RWPE1 (cell line): ENCODE measurements around the gene PHF13.

Experiments used
- CTCF ChIA-PET: fragments of 350-600 bp; sonication (Branson Sonifier 250); formaldehyde crosslinking; extraction: SDS; loops from one replicate; lab custom pipeline; 2021; lab: Yijun Ruan, JAX
- POLR2A ChIA-PET: fragments of 400-600 bp; formaldehyde crosslinking; extraction: SDS; loops from one replicate; lab custom pipeline; 2020; ENCODE audit warnings: antibody characterized with exemption; ENCODE audit not compliant: low non-redundant PET; lab: Yijun Ruan, JAX
- DNase-seq: peaks from one replicate; pipeline ENCODE4 v3.0.0; 2012; ENCODE audit warnings: low spot score
- H3K27ac ChIP-seq: fragments of 450-650 bp; 2 replicates; pipeline ENCODE4 v1.5.1; 2017
- TF ChIP-seq, protein P1 (sequence below): fragments of 450-650 bp; conservative IDR thresholded peaks from 2 replicates; pipeline ENCODE4 v1.5.1; 2017; ENCODE audit warnings: low read depth, mild to moderate bottlenecking

The PHF13 gene

DNA sequence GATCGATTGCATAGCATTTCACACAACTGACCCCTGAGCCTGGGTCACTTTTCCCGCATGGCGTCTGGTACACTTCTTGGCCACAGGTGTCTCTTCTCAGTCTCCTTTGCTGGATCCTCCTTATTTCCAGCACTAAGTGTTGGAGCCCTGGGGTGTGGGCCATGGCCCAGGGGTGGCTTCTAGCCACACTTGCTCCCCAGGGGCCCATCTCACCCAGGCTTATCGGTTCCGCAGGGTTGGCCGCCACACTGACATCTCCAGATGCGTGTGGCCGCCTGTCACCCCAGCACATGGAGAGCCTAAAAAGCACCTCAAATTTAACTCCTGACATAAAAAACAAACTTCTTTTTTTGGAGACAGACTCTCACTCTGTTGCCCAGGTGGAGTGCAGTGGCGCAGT is 13.5 kb downstream of the PHF13 start:
- ChIA-PET CTCF (no interaction called here), POLR2A (no interaction called here)
- H3K27ac ChIP-seq = peak overlapping the region; percentile 29
- TF ChIP-seq, protein P1, sequence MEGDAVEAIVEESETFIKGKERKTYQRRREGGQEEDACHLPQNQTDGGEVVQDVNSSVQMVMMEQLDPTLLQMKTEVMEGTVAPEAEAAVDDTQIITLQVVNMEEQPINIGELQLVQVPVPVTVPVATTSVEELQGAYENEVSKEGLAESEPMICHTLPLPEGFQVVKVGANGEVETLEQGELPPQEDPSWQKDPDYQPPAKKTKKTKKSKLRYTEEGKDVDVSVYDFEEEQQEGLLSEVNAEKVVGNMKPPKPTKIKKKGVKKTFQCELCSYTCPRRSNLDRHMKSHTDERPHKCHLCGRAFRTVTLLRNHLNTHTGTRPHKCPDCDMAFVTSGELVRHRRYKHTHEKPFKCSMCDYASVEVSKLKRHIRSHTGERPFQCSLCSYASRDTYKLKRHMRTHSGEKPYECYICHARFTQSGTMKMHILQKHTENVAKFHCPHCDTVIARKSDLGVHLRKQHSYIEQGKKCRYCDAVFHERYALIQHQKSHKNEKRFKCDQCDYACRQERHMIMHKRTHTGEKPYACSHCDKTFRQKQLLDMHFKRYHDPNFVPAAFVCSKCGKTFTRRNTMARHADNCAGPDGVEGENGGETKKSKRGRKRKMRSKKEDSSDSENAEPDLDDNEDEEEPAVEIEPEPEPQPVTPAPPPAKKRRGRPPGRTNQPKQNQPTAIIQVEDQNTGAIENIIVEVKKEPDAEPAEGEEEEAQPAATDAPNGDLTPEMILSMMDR = no peak
- DNase-seq = no peak

DNA sequence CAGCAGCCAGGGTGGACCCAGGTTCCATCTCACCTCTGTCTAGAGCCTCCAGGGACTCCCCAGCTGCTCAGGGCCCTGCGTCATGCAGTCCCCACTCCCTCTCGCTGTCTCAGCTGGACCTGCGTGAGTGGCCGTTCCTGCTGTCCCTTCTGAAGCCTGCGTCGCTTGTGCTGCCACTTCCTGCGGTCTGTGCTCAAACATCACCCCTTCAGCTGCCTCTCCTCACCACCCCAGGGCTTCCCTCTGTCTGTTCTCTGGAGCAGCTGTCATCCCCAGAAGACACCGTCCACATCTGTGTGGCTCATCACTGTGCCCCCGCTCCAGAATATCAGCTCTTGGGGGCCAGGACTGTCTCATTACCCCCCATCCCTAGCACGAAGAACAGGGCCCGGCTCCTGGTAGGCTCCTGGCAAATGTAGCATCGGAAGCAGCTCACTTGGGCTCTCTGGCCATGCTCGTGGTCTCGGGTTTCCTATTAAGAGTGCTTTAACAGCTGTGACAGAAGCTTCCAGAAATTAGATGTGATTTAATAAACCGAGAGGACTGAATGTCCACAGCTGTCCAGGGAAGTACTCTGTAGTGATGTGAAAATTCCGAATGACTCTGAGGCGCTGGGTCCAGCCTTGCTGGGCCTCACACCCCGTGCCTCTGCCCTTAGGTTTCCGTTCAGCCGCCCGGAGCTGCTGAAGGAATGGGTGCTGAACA is 14.5 kb downstream of the PHF13 start:
- H3K27ac ChIP-seq = peak overlapping the region; percentile 29
- TF ChIP-seq, protein P1 = no peak
- POLR2A ChIA-PET = no interaction called here
- CTCF ChIA-PET = interaction anchor here (0.6 to 0.9 kb wide), 2 partner anchors 137 to 1244 kb away, joined by 3 read pairs; no protein-coding TSS in a partner anchor
- DNase-seq = no peak

- DNase-seq = no peak
- TF ChIP-seq, protein P1 = no peak
- ChIA-PET CTCF (no interaction called here), POLR2A (no interaction called here)
- peak overlapping the region; percentile 35; the same call in 1 of the 2 replicates for H3K27ac ChIP-seq
These were observed 15.5 kb downstream of the PHF13 start for GRCh38 chr1:6628971-6629479.

DNA sequence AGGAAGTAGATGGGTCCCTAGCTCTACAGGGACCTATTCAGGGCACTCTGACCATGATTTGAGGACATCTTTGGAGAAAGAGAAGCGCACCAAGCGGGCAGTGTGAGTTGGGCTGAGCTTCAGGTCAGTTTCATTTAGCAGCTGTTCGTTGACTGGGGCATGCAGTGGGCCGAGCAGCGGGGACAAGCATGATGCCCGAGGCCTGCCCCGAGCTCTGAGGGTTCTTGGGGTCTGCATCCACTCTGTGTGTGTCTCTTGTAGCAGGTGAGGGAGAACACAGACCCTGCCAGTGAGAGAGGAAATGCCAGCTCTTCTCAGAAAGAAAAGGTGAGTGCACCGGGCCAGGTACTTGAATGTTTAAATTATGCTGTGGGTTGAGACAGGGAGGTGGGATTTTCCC is 16.5 kb downstream of the PHF13 start:
- POLR2A ChIA-PET = no interaction called here
- TF ChIP-seq, protein P1 = no peak
- CTCF ChIA-PET = interaction anchor here (0.7 kb wide), 1 partner anchor 391 kb away, joined by 5 read pairs; no protein-coding TSS in a partner anchor
- DNase-seq = no peak
- peak overlapping the region; percentile 35 for H3K27ac ChIP-seq

- POLR2A ChIA-PET = no interaction called here
- CTCF ChIA-PET = interaction anchor here (0.6 to 0.7 kb wide), 3 partner anchors 42 to 909 kb away, joined by 3 to 6 read pairs (median 4); no protein-coding TSS in a partner anchor
- TF ChIP-seq, protein P1 = no peak
- H3K27ac ChIP-seq = no peak overlapping the region
- DNase-seq = no peak
These were observed 17.5 kb downstream of the PHF13 start for GRCh38 chr1:6631058-6631457.

DNA sequence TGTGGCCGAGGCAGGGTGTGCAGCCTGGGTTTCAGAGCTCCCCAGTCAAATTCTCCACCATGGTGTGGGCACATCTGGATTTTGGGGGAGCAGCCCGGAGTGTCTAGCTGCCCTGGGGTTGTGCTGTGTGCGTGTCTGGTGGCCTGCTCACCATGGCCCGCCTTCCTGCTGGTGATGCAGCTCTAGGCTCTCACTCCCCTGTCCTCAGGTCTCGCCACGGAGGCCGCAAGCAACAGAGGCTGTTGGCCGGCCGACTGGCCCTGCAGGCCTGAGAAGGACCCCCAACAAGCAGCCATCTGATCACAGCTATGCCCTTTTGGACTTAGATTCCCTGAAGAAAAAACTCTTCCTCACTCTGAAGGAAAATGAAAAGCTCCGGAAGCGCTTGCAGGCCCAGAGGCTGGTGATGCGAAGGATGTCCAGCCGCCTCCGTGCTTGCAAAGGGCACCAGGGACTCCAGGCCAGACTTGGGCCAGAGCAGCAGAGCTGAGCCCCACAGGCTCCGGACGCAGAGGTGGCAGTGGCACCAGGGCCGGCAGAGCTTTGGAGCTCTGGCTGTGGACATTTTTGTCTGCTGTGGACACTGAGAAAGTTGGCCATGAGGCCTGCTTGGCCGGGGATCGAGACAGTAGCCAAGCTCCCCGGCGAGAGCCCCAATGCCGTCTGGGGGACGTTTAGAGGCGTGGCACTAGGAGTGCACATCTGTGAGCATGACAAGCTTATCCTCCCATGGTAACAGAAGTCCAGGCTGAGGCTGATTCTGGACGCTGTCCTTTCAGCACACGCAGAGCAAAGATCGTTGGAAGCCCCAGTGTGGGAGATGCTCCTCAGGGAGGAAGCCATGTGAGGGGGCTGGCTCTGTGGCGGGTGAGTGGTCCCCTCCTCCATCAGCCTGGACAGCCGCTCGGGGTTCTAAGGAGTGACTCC is 19.3 kb downstream of the PHF13 start:
- POLR2A ChIA-PET = interaction anchor here (0.6 kb wide), 1 partner anchor 18 kb away, joined by 4 read pairs; no protein-coding TSS in a partner anchor

More for the DNA sequence above, 19.3 kb downstream of the PHF13 start:
- TF ChIP-seq, protein P1 = no peak
- DNase-seq = no peak
- CTCF ChIA-PET = interaction anchor here (0.6 to 1.3 kb wide), 2 partner anchors 14 to 428 kb away, joined by 3 read pairs; no protein-coding TSS in a partner anchor
- H3K27ac ChIP-seq = peak overlapping the region; percentile 53
